Measurements from ENCODE around the gene OR52E2. TPM values are rescaled to one million over a fixed set of nuclear protein-coding genes. Genes with fewer than 3 reads are reported as not detected.
"Not testable (repeated sequence)": the region's sequence is repeated elsewhere in the genome, so short reads cannot be mapped to it uniquely, and the experiment has no call there.

OR52E2 gene
- total and polyA plus RNA-seq, 7 experiments from 2014 or later, result not detected

DNA sequence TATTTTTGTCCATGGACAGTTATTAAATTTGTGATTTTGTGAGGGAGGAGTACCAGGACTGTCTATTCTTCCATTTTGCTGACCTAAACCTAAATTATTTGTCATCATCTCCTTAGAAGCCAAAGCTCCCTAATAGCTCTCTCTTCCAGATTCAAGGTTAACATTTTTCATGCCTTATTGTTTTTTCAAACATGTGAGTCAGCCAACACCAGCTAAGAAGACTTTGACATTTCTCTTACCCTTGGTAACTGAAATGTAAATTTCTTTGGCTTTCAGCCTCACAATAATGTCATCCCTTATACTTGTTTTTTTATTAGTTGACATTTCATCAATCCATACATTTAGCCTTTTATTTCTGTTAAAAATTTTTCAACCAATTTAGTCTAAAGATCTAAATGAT lies 29.1 kb upstream of the OR52E2 start:
- Mint-ChIP-seq H3K9me3 (peaks cover 0 to 7% (median 0%) of the 10 kb centered on the region in 11 donors), H3K4me1 (no peaks in the 10 kb centered on the region), H3K36me3 (no peaks in the 10 kb centered on the region), H3K27ac (no peak overlapping the region), H3K4me3 (no peak overlapping the region), H3K27me3 (peaks cover 0 to 6% (median 5%) of the 10 kb centered on the region in 5 donors)
- CTCF ChIA-PET, result no interaction called here
- Histone ChIP-seq H3K4me3 (ENCODE audit: low read length) (no peak overlapping the region), H3K27ac (ENCODE audit: low read depth, low read length) (no peak overlapping the region), H3K36me3 (ENCODE audit: control insufficient read depth in 2 of 3, insufficient read depth in 3 of 3, low read length in 3 of 3) (no peaks in the 10 kb centered on the region), H3K9me3 (ENCODE audit: control insufficient read depth in 2 of 3, low read length in 3 of 3) (no peaks in the 10 kb centered on the region), H3K27me3 (ENCODE audit: control insufficient read depth in 2 of 2, insufficient read depth in 2 of 2, low read length in 2 of 2) (no peaks in the 10 kb centered on the region), H3K4me1 (ENCODE audit: control insufficient read depth in 2 of 2, insufficient read depth in 2 of 2, low read length in 2 of 2) (no peaks in the 10 kb centered on the region)
- POLR2A ChIA-PET, result no interaction called here
- ATAC-seq, result no peak
- intact Hi-C loops (cut with micrococcal nuclease), result no loop called here
- no peak for DNase-seq

DNA sequence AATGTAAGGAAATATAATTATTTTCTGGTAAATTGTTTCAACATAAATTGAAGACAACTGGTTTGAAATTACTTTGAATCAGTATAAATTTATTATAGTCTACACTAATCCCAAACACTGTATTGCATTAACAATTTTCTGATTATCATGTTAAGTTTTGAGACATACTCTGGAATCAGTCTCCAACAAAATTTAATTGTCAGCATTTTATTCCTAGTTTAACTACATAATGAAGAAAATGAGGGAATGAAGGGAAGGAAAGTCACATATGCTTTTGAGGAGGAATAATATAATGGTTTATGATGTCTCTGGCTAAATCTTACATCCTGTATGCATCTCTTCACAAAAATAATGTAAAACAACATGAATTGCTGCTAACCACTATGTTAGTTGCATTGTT lies 24.2 kb upstream of the OR52E2 start:
- no peak overlapping the region for H3K27ac Mint-ChIP-seq
- ChIA-PET CTCF (no interaction called here), POLR2A (no interaction called here)
- no peak overlapping the region for H3K4me3 Mint-ChIP-seq
- H3K4me1 ChIP-seq (ENCODE audit: control insufficient read depth in 2 of 2, insufficient read depth in 2 of 2, low read length in 2 of 2), result no peaks in the 10 kb centered on the region
- ATAC-seq (no peak), DNase-seq (no peak)
- H3K36me3 ChIP-seq (ENCODE audit: control insufficient read depth in 2 of 3, insufficient read depth in 3 of 3, low read length in 3 of 3), result no peaks in the 10 kb centered on the region
- H3K27me3 Mint-ChIP-seq, result peaks cover 0 to 5% (median 0%) of the 10 kb centered on the region in 5 donors
- H3K27me3 ChIP-seq (ENCODE audit: control insufficient read depth in 2 of 2, insufficient read depth in 2 of 2, low read length in 2 of 2), result no peaks in the 10 kb centered on the region
- intact Hi-C loops (cut with micrococcal nuclease), result no loop called here
- peaks cover 0 to 3% (median 0%) of the 10 kb centered on the region in 11 donors for H3K9me3 Mint-ChIP-seq
- no peaks in the 10 kb centered on the region for H3K36me3 Mint-ChIP-seq
- no peak overlapping the region for H3K27ac ChIP-seq (ENCODE audit: low read depth, low read length)
- H3K4me1 Mint-ChIP-seq, result no peaks in the 10 kb centered on the region
- no peaks in the 10 kb centered on the region for H3K9me3 ChIP-seq (ENCODE audit: control insufficient read depth in 2 of 3, low read length in 3 of 3)
- no peak overlapping the region for H3K4me3 ChIP-seq (ENCODE audit: low read length)

GRCh38 chr11:5081405-5081804 lies 22.0 kb upstream of the OR52E2 start:
- no peak for DNase-seq
- Histone ChIP-seq H3K4me3 (ENCODE audit: low read length) (no peak overlapping the region), H3K4me1 (ENCODE audit: control insufficient read depth in 2 of 2, insufficient read depth in 2 of 2, low read length in 2 of 2) (no peaks in the 10 kb centered on the region), H3K9me3 (ENCODE audit: control insufficient read depth in 2 of 3, low read length in 3 of 3) (no peaks in the 10 kb centered on the region), H3K27me3 (ENCODE audit: control insufficient read depth in 2 of 2, insufficient read depth in 2 of 2, low read length in 2 of 2) (no peaks in the 10 kb centered on the region), H3K27ac (ENCODE audit: low read depth, low read length) (no peak overlapping the region), H3K36me3 (ENCODE audit: control insufficient read depth in 2 of 3, insufficient read depth in 3 of 3, low read length in 3 of 3) (no peaks in the 10 kb centered on the region)
- Mint-ChIP-seq H3K27me3 (peaks cover 0 to 9% (median 4%) of the 10 kb centered on the region in 5 donors), H3K36me3 (no peaks in the 10 kb centered on the region), H3K9me3 (peaks cover 0 to 2% (median 0%) of the 10 kb centered on the region in 11 donors), H3K27ac (no peak overlapping the region), H3K4me1 (no peaks in the 10 kb centered on the region), H3K4me3 (no peak overlapping the region)
- no peak for ATAC-seq
- intact Hi-C loops (cut with micrococcal nuclease), result no loop called here
- ChIA-PET CTCF (no interaction called here), POLR2A (no interaction called here)

DNA sequence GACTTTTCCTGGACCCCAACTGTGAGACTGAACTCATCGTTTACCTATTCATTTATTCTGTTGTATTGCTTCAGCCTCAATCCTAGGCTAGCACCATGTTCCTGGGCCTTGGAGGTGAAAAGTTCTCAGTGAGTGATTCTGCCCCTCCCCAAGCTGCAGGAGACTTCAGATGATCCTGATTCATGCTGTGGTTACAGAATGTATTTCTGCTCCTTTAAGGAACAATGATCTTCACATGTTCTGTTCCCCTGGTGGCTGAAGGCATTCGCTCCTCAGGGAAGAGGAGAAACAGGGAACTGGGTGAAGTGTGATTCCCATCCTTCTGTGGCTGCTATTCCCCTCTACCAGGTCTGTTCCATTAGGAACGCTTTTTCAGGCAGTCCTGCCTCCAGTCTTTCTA lies 12.4 kb upstream of the OR52E2 start:
- ChIA-PET POLR2A (no interaction called here), CTCF (no interaction called here)
- no peaks in the 10 kb centered on the region for H3K4me1 ChIP-seq (ENCODE audit: control insufficient read depth in 2 of 2, insufficient read depth in 2 of 2, low read length in 2 of 2)
- H3K27me3 ChIP-seq (ENCODE audit: control insufficient read depth in 2 of 2, insufficient read depth in 2 of 2, low read length in 2 of 2), result no peaks in the 10 kb centered on the region
- DNase-seq (no peak), ATAC-seq (no peak)
- Mint-ChIP-seq H3K27ac (no peak overlapping the region), H3K9me3 (peaks cover 0 to 5% (median 0%) of the 10 kb centered on the region in 11 donors), H3K36me3 (no peaks in the 10 kb centered on the region), H3K4me3 (no peak overlapping the region), H3K4me1 (no peaks in the 10 kb centered on the region), H3K27me3 (peaks cover 0 to 10% (median 7%) of the 10 kb centered on the region in 5 donors)
- H3K4me3 ChIP-seq (ENCODE audit: low read length), result no peak overlapping the region
- H3K27ac ChIP-seq (ENCODE audit: low read depth, low read length), result no peak overlapping the region
- intact Hi-C loops (cut with micrococcal nuclease), result no loop called here
- H3K9me3 ChIP-seq (ENCODE audit: control insufficient read depth in 2 of 3, low read length in 3 of 3), result no peaks in the 10 kb centered on the region
- no peaks in the 10 kb centered on the region for H3K36me3 ChIP-seq (ENCODE audit: control insufficient read depth in 2 of 3, insufficient read depth in 3 of 3, low read length in 3 of 3)

DNA sequence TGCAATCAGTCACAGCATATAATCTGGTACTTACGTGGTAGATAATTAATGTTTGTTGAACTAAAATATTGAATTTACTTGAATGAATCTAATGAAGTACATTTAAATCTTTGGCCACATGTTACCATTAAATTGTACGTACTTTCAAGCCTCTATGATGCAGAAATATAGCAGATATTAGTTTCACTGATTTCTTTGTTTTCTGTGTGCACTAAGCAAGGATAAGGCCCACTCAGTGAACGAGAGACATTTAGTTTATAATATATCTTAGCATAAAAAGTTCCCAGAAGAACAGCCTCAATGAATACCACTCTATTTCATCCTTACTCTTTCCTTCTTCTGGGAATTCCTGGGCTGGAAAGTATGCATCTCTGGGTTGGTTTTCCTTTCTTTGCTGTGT lies 9.8 kb upstream of the OR52E2 start, which contains the start of gene OR52E1:
Gene OR52E1, plus strand, starts transcription at position 301 of the 400 bp plus-strand sequence.
- no peaks in the 10 kb centered on the region for H3K36me3 Mint-ChIP-seq
- CTCF ChIA-PET, result no interaction called here

GRCh38 chr11:5065027-5065426 lies 5.6 kb upstream of the OR52E2 start:
- ChIA-PET CTCF (no interaction called here), POLR2A (no interaction called here)
- no peak for ATAC-seq

More for the DNA sequence above, 9.8 kb upstream of the OR52E2 start, which contains the start of gene OR52E1:
- DNase-seq (no peak), ATAC-seq (no peak)
- Histone ChIP-seq H3K36me3 (ENCODE audit: control insufficient read depth in 2 of 3, insufficient read depth in 3 of 3, low read length in 3 of 3) (no peaks in the 10 kb centered on the region), H3K27me3 (ENCODE audit: control insufficient read depth in 2 of 2, insufficient read depth in 2 of 2, low read length in 2 of 2) (no peaks in the 10 kb centered on the region), H3K4me3 (ENCODE audit: low read length) (no peak within 1 kb of the TSS), H3K9me3 (ENCODE audit: control insufficient read depth in 2 of 3, low read length in 3 of 3) (no peaks in the 10 kb centered on the region), H3K27ac (ENCODE audit: low read depth, low read length) (no peak within 1 kb of the TSS), H3K4me1 (ENCODE audit: control insufficient read depth in 2 of 2, insufficient read depth in 2 of 2, low read length in 2 of 2) (no peaks in the 10 kb centered on the region)
- POLR2A ChIA-PET, result no interaction called here
- Mint-ChIP-seq H3K27me3 (peaks cover 0 to 14% (median 4%) of the 10 kb centered on the region in 5 donors), H3K4me3 (no peak within 1 kb of the TSS), H3K27ac (no peak within 1 kb of the TSS), H3K4me1 (no peaks in the 10 kb centered on the region), H3K9me3 (peaks cover 0 to 4% (median 0%) of the 10 kb centered on the region in 11 donors)
- intact Hi-C loops (cut with micrococcal nuclease), result no loop called here

DNA sequence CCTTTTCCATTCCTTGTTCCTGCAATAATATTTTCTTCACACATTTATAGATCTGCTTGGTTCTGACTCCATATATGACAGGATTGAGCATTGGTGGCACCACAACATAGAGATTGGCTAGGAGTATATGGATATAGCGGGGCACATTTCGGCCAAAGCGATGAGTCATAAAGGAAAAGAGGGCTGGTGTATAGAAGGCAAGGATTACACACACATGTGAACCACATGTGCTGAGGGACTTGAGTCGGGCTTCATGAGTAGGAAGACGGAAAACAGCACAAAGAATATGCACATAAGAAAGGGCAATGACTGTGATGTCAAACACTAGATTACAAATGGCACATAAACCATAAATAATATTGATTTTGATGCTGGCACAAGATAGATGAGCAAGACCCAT lies 748 bp downstream of the OR52E2 start:
- DNase-seq; CTCF ChIA-PET; H3K27ac Mint-ChIP-seq; H3K27ac ChIP-seq (ENCODE audit: low read depth, low read length); H3K27me3 ChIP-seq (ENCODE audit: control insufficient read depth in 2 of 2, insufficient read depth in 2 of 2, low read length in 2 of 2); H3K4me3 ChIP-seq (ENCODE audit: low read length); H3K9me3 Mint-ChIP-seq; H3K4me3 Mint-ChIP-seq; H3K9me3 ChIP-seq (ENCODE audit: control insufficient read depth in 2 of 3, low read length in 3 of 3); H3K4me1 ChIP-seq (ENCODE audit: control insufficient read depth in 2 of 2, insufficient read depth in 2 of 2, low read length in 2 of 2); POLR2A ChIA-PET; ATAC-seq; H3K36me3 ChIP-seq (ENCODE audit: control insufficient read depth in 2 of 3, insufficient read depth in 3 of 3, low read length in 3 of 3); H3K4me1 Mint-ChIP-seq; intact Hi-C loops (cut with micrococcal nuclease); H3K36me3 Mint-ChIP-seq: not testable (repeated sequence)
- H3K27me3 Mint-ChIP-seq, result peaks cover 0 to 18% (median 9%) of the 10 kb centered on the region in 5 donors

More at GRCh38 chr11:5065027-5065426, 5.6 kb upstream of the OR52E2 start:
- Mint-ChIP-seq H3K27ac (no peak overlapping the region), H3K36me3 (no peaks in the 10 kb centered on the region), H3K9me3 (peaks cover 0 to 3% (median 0%) of the 10 kb centered on the region in 11 donors), H3K4me3 (no peak overlapping the region), H3K27me3 (peaks cover 0 to 21% (median 7%) of the 10 kb centered on the region in 5 donors), H3K4me1 (no peaks in the 10 kb centered on the region)
- Histone ChIP-seq H3K4me1 (ENCODE audit: control insufficient read depth in 2 of 2, insufficient read depth in 2 of 2, low read length in 2 of 2) (no peaks in the 10 kb centered on the region), H3K9me3 (ENCODE audit: control insufficient read depth in 2 of 3, low read length in 3 of 3) (no peaks in the 10 kb centered on the region), H3K4me3 (ENCODE audit: low read length) (no peak overlapping the region), H3K36me3 (ENCODE audit: control insufficient read depth in 2 of 3, insufficient read depth in 3 of 3, low read length in 3 of 3) (no peaks in the 10 kb centered on the region), H3K27ac (ENCODE audit: low read depth, low read length) (no peak overlapping the region), H3K27me3 (ENCODE audit: control insufficient read depth in 2 of 2, insufficient read depth in 2 of 2, low read length in 2 of 2) (no peaks in the 10 kb centered on the region)
- no peak for DNase-seq
- intact Hi-C loops (cut with micrococcal nuclease), result no loop called here
